Chondrocyte (in vitro differentiated cells): ENCODE results near the gene RPL22. TPM values are rescaled to one million over a fixed set of nuclear protein-coding genes. Genes with fewer than 3 reads are reported as not detected.

Source experiments
- DNase-seq: peaks from one replicate; pipeline ENCODE4 v3.0.0; 2021; ENCODE audit warnings: mixed read lengths, low spot score
- H3K27ac Mint-ChIP-seq: one replicate; pipeline ENCODE4 v1.8.0; 2021; ENCODE audit warnings: mild to moderate bottlenecking, moderate library complexity, mixed read lengths; ENCODE audit not compliant: unreplicated experiment
- H3K27me3 Mint-ChIP-seq: 2 replicates; pipeline ENCODE4 v1.8.0; 2021; ENCODE audit warnings: low read depth, mixed read lengths
- H3K36me3 Mint-ChIP-seq: 2 replicates; pipeline ENCODE4 v1.8.0; 2021; ENCODE audit warnings: low read depth, mixed read lengths
- H3K4me1 Mint-ChIP-seq: 2 replicates; pipeline ENCODE4 v1.8.0; 2021; ENCODE audit warnings: low read depth, mild to moderate bottlenecking, mixed read lengths
- H3K4me3 Mint-ChIP-seq: one replicate; pipeline ENCODE4 v1.8.0; 2021; ENCODE audit warnings: mild to moderate bottlenecking, moderate library complexity, mixed read lengths; ENCODE audit not compliant: unreplicated experiment
- H3K9me3 Mint-ChIP-seq: 2 replicates; pipeline ENCODE4 v1.8.0; 2021; ENCODE audit warnings: low read depth, mixed read lengths
- total RNA-seq: library from RNA; stranded (reverse); gene quantifications from 3 replicates; pipeline ENCODE4 v1.2.1, GENCODE V29; 2021
- TF ChIP-seq, protein P1 (sequence below): fragments of 200-600 bp; sonication (generic); IDR thresholded peaks from 2 replicates; pipeline ENCODE4 v1.5.0; 2021; ENCODE audit warnings: antibody characterized with exemption, mild to moderate bottlenecking, moderate library complexity

RPL22 gene
- total RNA-seq, 1 donor from 2014 or later: 220 TPM

DNA sequence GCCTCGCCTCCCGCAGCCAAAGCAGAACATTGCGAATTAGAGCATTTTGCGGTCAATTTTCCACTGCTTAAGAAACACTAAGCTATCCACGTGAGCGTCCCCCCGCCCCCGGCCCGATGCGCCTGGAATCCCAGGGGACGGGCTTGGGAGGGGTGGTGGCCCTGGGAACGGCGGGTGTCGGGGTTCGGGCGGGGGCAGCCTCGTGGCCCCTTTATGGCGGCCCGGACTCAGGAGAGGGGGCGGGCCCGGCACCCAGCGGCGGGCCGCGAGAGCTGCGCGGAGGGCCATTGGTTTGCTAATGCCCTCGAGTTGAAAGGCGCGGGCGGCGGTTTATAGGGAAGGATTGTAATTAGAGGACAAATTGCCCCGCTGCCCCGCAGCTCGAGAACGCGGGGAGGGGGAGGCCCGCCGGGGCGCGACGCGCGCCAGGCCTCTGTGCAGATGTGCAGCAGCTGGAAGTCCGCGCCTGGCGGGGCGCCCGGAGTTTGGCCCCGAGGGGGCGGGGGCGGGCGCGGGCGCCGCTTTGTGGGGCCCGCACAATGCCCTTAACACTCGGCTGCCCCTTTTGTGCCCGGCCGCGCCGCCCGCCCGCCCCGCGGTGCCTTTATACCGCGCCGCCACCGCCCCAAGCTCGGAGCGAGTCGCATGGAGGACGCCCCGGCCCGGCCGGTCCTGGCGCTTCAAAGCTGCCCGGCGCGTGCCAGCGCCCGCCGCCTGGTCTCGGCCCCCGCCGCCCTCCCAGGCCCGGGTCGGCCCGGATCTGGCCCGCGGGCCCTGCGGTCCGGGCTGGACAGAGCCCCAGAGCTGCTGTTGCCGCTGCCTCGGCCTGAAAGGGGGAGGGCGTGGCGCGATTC lies 42.7 kb upstream of the RPL22 start:
- H3K4me1 Mint-ChIP-seq: peaks cover 15% of the 10 kb centered on the region
- H3K36me3 Mint-ChIP-seq: no peaks in the 10 kb centered on the region
- H3K27ac Mint-ChIP-seq: no peak overlapping the region
- peak overlapping the region; percentile 49 for H3K4me3 Mint-ChIP-seq
- DNase-seq: no peak
- peaks cover 40% of the 10 kb centered on the region for H3K27me3 Mint-ChIP-seq
- TF ChIP-seq, protein P1, sequence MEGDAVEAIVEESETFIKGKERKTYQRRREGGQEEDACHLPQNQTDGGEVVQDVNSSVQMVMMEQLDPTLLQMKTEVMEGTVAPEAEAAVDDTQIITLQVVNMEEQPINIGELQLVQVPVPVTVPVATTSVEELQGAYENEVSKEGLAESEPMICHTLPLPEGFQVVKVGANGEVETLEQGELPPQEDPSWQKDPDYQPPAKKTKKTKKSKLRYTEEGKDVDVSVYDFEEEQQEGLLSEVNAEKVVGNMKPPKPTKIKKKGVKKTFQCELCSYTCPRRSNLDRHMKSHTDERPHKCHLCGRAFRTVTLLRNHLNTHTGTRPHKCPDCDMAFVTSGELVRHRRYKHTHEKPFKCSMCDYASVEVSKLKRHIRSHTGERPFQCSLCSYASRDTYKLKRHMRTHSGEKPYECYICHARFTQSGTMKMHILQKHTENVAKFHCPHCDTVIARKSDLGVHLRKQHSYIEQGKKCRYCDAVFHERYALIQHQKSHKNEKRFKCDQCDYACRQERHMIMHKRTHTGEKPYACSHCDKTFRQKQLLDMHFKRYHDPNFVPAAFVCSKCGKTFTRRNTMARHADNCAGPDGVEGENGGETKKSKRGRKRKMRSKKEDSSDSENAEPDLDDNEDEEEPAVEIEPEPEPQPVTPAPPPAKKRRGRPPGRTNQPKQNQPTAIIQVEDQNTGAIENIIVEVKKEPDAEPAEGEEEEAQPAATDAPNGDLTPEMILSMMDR: no peak
- H3K9me3 Mint-ChIP-seq: no peaks in the 10 kb centered on the region

DNA sequence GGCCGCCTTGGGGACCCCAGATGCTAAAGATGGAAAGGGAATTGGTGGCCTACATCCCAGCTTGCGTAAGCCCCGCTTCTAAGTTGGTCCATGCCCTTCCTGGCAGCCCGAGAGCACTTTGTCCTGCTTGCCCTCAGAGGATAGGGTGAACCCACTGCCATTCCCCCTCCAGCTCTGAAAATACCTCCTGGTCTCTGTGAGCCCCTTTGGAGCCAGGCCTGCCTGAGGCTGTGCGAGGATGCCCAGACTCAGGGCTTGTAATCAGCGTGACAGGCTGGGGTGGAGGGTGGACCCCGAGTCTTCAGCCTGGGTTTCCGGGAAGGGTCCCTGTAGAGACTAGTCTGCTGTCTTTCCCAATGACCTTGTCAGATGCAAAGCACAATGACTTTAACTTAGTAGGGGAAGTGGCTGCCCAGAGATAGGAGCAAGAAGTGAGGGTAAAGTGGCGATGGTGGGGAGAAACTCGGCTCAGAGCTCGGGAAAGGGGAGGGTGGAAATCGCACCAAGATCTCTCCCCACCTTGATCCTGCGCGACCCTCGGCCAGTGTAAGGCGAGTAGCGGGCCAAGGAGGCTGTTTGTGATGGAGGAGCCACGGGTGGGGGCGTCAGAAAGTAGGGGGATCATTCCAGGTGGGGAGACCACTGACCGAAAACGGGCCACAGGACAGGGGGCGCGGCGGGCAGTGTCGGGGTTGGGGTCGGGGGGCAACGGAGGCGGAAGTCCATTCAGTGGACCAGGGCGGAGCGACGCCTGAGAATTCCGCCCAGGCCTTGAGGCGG lies 41.9 kb upstream of the RPL22 start:
- Mint-ChIP-seq H3K4me3 (peak overlapping the region; percentile 49), H3K36me3 (no peaks in the 10 kb centered on the region), H3K9me3 (no peaks in the 10 kb centered on the region), H3K27ac (no peak overlapping the region), H3K4me1 (peaks cover 11% of the 10 kb centered on the region), H3K27me3 (peaks cover 35% of the 10 kb centered on the region)
- DNase-seq: no peak
- TF ChIP-seq, protein P1: no peak

DNA sequence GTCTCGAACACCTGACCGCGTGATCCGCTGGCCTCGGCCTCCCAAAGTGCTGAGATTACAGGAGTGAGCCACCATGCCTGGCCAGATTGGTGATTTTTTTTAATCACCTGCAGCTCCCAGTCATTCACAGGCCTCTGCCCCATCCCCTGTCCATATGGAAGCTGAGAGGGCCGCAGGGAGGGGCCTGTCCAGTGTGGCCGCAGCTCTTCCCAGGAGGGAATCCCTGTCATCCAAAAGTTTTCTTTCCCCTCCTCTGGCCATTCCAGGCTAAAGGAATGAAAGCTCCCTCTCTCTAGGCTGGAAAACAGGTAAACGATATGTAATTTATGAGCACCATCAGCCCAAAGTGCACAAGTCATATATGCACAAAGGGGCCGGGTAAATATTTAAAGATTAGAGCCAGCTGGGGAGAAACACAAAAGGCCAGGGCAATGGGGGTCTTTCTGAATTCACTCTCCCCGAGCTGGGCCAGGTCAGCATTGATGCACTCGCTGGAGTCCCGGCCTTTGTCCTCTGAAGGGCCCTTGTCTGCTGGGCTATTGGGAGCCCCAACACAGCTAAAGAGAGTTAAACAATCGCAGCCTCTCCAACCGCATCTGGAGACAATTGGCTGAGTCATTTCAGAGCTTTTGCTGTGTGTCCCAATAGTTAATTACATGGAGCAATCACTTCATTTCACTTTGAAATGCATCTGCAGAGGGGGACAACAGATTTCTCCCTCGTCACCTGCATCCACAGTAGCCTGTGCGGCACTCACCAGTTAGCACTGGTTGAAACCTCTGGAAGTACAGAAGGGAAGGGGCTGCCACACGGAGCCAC lies 40.8 kb upstream of the RPL22 start:
- no peak overlapping the region for H3K27ac Mint-ChIP-seq
- TF ChIP-seq, protein P1: no peak
- peaks cover 34% of the 10 kb centered on the region for H3K27me3 Mint-ChIP-seq
- peaks cover 7% of the 10 kb centered on the region for H3K4me1 Mint-ChIP-seq
- H3K4me3 Mint-ChIP-seq: no peak overlapping the region
- no peaks in the 10 kb centered on the region for H3K9me3 Mint-ChIP-seq
- no peak for DNase-seq
- H3K36me3 Mint-ChIP-seq: no peaks in the 10 kb centered on the region

DNA sequence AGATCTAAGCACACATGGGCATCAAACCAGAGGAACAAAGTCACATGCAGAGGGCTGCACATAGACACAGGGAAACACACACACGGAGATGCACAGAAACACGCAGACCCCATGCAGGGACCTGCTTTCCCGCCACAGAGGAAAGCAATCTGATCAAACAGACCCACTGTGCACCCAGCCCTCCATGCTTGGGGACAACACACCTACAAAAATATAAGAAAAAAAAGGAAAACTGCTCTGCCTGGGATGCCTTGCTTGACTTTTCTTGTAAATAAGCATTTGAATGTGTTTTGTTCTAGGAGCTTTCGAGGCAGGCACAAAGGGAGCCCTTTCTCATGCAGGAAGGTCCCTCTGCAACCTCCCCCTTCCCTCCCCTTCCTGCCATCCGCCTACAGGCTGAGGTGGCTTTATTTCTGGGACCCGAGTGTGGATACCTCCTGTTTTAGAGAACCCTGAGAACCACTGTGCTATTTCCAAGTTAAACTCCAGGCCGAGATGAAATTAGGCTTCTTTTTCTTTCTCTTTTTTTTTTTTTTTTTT lies 39.9 kb upstream of the RPL22 start:
- Mint-ChIP-seq H3K9me3 (no peaks in the 10 kb centered on the region), H3K27me3 (peaks cover 31% of the 10 kb centered on the region), H3K4me1 (peaks cover 15% of the 10 kb centered on the region), H3K36me3 (no peaks in the 10 kb centered on the region), H3K27ac (no peak overlapping the region), H3K4me3 (no peak overlapping the region)
- TF ChIP-seq, protein P1: no peak
- DNase-seq: no peak
